Brain pericyte (primary cell): Measurements from ENCODE around the gene GPR142.
"Not testable (repeated sequence)": the region's sequence is repeated elsewhere in the genome, so short reads cannot be mapped to it uniquely, and the experiment has no call there.

Experiments used
- DNase-seq: peaks from one replicate; pipeline ENCODE4 v3.0.0-alpha.2; 2012; ENCODE audit warnings: low read depth, low spot score

Gene GPR142

DNA sequence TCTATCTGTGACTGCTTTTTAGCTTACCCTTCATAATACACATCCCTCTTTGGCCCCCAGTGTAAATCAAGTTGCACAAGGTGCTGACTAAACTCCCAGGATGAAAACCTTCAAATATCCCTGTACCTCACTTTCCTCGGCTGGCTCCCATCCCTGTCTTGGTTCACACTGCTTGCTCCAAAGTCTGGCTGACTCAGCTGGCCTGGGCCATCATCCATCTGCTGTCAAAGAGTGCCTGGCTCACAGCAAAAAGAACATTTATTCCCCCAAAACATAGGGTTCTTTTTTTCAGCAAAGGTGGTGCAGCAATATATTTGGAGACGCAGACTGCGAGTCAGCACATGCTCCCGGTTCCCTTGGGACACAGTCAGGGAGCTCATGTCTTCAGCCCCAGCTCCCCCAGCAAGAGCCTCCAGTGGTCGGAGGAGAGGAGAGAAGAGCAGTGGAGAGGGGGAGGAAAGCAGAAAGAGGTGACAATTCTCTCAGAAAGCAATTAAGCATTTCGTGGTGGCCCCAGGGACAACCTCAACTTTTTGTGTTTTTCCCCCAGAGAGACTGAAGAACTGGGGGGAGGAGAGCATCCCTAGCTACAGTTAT, 26.1 kb downstream of the GPR142 start:
- DNase-seq: no peak

DNA sequence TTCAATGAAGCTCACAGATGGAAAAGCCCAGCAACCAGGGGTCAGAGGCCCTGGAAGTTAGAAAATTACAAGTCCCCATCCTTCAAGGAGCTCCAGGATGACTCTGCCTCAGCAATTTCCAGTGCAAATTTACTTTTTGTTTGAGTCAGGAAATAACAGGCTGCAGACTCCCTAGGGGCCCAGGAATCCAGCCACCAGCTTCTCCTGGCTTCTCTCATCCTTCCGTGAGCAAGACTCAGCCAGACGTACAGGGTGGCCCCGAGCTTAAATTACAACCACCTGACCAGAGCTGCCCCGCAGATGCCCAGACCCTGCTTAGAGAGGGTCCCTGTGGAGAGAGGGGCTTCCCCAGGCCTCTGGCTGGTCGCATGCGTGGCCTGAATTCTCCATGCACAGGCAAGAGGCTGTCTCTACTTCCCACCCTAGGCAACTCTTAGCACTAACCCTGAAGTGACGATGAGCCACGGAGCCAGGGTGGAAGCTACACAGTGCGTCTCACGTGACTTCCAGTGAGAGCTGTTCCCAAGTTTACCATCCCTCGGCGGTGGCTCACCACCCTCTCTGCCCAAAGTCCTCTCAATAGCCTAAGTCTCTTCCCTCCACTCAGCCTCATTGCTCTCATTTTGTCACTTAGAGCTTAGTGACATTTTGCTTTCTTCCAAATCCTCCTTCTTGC, 27.1 kb downstream of the GPR142 start:
- no peak for DNase-seq

DNA sequence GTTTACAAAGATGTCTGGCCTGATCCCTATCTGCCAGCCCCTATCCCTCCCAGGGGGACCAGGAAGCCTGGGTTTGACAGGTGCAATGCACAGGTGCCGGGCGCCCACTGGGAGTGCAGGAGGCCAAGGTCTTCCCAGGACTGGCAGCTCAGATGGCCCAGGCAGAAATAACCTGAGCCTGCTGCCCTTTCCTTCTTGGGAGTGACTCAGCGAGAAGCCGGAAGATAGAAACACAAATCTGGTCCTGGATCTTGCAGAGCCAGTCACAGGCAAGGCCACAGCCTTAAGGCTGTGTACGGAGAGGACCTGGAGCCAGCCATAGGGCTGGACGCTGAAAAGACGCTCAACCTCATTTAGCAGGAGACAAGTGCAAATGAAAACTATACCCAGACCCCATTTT, 27.7 kb downstream of the GPR142 start:
- no peak for DNase-seq

DNA sequence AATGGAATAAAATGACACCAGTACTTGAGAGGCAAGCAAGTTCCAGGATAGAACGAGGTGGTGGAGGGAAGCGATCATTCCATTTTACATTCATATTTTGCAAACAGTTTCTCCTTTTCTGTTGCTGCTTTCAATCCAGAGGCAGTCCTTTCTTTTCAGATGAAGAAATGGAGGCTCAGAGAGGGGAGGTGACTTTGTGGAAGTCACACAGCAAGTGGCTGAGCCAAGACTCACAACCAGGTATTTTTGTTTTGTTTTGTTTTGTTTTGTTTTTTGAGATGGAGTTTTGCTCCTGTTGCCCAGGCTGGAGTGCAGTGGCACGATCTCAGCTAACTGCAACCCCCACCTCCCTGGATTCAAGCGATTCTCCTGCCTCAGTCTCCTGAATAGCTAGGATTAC, 29.3 kb downstream of the GPR142 start:
- no peak for DNase-seq

DNA sequence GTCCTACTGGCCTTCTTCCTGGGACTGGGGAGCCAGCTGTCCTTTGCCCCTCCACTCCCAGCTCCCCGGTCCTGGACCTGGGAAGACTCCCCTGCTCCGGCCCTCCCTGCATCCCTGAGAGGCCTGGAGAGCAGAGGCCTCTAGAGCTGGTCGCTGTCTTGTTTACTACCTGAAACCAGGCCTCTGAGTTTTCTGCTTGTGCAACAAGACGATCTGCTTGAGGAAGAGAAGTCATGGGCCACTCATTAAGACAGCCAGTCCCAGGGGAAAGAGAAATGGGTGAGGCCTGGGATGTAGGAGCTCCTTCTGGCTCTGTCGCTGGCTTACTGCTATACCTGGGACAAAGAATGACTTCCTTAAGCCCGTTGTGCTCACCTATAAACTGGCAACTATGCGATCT, 34.7 kb downstream of the GPR142 start:
- DNase-seq: no peak

DNA sequence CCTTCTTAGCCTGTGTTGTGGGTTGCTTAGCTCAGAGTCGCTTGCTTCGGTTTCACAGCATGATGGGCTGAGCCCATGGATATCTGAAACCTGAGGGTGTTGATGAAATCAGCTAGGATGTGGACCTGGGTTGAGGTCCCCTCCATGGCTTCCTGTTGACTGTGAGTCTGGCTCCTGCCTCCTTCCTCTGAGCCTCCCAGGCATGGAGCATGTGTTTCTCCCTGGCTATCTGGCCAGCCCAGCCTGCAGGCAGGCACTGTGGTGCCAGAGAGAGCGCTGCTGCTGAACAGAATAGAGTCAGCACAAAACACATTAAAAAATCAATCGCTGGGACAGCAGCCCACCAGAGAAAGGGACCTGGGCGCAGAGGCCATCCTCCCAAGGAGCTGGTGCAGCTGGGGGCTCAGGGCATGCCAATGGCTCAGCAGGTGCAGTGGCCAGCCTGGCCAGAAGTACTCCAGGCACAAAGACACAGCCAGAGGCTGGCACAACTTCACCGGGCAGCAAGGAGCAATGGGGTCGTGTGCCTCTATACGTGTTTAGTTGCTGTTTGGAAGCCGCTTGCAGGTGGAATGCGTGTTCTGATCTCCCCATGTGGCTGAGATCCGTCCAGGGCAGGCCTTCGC, 36.3 kb downstream of the GPR142 start:
- DNase-seq: no peak

DNA sequence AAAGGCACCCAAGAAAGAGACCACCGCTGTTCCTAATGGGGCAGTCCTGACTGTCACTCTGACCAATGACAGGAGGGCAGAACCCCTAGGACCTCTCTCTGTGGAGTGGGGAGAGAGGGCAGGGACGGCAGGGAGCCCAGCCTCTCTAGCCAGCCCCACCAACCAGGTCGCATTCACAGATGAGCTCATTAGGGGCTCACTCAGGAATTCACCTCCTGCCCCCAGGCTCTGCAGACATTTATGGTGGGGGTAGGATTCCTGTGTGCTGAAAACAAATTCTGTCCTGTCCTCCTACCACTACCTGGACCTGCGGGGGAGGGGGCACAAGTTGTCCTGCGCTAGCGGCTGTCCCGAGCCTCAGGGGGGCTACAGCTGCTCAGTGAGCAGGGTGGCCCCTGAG, 36.9 kb downstream of the GPR142 start:
- no peak for DNase-seq

DNA sequence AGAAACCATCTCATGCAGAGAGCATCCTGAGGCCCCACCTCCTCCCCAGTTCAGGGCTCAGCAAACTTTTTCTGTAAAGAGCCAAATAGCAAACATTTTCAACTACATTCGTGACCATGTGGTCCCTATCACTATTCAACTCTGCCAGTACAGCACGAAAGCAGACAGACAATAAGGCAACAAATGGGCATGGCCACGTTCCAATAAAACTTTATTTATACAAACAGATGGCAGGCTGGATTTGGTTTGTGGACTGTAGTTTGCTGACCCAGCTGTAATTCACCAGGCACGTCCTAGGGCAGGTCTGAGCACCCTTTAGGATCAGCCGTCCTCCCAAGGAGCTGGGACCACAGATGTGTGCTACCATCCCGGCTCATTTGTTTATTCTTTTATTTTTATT, 37.5 kb downstream of the GPR142 start:
- no peak for DNase-seq

DNA sequence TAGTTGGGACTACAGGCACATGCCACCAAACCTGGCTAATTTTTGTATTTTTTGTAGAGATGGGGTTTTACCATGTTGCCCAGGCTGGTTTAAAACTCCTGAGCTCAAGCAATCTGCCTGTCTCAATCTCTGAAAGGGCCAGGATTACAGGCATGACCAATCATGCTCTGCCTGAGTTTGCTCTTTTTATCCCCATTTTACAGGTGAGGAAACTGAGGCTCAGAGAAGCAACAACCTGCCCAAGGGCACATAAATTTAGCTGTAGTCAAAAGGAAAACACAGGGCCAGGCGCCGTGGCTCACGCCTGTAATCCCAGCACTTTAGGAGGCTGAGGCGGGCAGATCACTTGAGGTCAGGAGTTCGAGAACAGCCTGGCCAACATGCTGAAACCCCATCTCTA, 38.0 kb downstream of the GPR142 start:
- DNase-seq: not testable (repeated sequence)

DNA sequence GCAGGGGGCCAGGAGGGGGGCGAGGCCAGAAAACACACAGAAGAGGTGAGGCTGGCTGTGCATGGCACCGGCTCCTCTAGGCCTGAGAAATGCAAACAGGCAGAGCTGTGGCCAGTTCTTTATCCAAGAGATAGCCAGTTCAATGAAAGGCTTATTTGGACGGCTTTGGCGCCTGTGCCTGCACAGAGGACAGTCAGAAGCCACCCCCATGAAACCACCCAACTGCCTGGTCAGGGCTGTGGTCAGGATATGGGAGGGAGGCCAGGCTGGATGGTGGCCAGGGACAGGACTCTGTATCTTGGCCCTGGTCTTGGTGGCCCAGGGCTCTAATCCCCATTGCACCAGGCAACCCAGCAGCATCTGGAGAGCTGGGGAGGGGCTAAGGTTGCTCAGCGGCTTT, 40.1 kb downstream of the GPR142 start:
- DNase-seq: no peak

DNA sequence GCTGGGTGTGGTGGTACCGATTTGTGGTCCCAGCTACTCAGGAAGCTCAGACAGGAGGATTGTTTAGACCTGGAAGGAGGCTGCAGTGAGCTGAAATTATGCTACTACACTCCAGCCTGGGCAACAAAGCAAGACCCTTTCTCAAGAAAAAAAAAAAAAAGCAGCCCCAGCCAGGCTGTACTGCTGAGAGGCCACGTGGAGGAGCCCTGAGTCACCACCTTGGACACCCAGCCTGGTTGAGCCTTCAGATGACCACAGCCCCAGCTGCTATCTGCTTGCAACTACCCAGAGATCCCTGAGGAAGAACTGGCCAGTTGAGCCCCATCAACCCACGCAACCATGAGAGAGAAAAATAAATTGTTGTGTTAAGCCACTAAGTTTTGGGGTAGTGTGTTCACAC, 41.0 kb downstream of the GPR142 start:
- no peak for DNase-seq

DNA sequence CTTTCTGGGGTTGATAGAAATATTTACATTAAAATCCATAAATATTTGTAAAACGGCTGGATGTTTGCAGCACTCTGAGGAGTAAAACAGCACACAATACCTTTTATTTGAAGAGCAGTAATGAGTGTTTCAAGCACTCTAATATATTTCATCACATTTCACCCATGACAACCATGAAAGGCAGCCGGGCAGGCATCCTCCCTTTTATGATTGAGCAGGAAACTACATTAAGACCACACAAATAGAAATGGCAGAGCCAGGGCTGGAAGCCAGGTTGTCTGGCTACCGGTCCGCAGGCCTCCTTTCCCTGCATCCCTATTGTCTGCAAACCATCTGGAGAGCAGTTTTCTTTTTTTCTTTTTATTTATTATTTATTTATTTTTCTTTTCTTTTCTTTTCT, 41.5 kb downstream of the GPR142 start:
- DNase-seq: no peak

DNA sequence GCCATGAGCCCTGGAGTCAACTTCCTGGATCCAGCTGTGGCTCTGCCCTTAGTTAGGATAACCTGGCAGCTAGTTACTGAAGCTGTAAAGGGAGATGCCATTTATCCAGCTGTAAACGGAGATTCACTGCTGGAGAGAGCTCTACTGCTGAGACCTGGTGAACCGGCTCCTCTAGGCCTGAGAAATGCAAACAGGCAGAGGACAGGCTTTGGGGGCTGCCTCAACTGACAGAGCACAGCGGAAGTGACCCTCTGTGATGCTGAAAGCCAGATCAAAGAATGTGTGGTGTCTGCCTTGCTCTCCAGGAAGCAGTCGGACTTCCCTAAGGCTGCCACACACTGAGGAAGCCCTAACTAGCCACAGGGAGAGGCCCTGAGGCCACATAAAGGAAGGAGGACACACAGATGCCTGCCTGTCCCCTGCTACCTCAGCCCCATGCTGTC, 42.7 kb downstream of the GPR142 start:
- DNase-seq: no peak

DNA sequence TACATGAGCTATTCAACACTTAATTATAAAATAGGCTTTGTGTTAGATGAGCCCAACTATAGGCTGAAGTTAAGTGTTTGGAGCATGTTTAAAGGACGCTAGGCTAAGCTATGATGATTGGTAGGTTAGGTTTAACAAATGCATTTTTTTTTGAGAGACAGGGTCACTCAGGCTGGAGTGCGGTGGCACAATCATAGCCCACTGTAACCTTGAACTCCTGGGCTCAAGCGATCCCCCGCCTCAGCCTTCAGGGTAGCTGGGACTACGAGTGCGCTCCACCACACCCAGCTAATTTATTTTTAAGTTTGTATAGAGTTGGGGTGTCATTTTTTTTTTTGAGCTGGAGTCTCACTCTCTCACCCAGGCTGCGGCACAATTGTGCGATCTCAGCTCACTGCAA, 45.3 kb downstream of the GPR142 start:
- DNase-seq: no peak

DNA sequence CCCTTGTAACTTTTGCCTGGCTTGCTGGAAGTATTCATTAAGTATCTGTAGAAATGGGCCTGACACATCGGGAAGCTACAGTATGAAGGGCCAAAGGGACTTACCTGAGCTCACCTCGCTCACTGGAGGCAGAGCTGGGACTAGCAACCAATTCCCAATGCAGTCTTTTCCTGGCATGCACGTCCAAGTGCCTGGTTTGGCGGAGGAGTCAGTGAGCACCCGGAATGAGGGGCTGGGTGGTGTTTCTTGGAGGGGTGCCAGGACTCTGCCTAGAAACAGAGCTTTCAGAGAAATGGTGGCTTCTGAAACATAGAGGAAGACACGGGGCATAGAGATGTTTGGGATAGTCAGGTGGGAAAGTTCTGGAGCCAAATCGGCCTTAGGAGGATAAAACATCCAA, 46.2 kb downstream of the GPR142 start:
- DNase-seq: no peak

DNA sequence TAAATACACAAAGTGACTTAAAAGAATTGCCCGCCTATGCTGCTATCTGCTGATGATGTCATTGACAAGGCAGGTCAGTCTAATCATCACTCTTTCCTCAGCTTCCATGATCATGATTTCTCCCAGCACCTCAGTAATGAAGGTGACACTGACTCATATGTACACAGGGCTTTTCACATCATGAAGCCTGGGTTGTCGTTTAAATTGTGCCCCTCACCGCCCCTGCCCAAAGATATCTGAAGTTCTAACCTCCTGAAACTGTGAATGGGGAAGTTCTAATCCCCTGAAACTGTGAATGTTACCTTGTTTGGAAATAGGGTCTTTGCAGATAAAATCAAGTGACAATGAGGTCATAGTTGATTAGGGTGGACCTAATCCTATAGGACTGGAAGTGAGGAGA, 47.2 kb downstream of the GPR142 start:
- DNase-seq: no peak

DNA sequence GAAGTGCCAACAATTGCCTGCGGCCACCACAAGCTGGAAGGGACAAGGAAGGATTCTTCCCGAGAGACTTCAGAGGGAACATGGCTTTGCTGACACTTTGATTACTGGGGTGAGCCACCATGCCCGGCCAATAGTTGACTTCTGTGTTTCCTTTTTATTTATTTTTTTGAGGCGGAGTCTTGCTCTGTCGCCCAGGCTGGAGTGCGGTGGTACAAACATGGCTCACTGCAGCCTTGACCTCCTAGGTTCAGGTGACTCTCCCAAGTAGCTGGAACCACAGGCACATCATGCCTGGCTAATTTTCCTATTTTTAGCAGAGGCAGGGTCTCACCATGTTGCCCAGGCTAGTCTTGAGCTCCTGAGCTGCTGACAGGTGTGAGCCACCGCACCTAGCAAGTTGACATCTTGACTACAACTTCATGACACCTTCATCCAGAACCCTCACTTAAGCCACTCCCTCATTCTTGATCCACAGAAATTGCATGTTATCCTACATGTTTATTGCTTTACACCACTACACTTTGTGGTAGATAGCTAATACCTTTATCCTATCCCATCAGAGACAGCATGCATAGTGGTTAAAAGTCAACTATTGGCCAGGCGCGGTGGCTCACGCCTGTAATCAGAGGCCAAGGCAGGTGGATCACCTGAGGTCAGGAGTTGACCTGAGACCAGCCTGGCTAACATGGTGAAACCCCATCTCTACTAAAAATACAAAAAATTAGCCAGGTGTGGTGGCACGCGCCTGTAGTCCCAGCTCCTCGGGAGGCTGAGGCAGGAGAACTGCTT, 48.5 kb downstream of the GPR142 start:
- no peak for DNase-seq

DNA sequence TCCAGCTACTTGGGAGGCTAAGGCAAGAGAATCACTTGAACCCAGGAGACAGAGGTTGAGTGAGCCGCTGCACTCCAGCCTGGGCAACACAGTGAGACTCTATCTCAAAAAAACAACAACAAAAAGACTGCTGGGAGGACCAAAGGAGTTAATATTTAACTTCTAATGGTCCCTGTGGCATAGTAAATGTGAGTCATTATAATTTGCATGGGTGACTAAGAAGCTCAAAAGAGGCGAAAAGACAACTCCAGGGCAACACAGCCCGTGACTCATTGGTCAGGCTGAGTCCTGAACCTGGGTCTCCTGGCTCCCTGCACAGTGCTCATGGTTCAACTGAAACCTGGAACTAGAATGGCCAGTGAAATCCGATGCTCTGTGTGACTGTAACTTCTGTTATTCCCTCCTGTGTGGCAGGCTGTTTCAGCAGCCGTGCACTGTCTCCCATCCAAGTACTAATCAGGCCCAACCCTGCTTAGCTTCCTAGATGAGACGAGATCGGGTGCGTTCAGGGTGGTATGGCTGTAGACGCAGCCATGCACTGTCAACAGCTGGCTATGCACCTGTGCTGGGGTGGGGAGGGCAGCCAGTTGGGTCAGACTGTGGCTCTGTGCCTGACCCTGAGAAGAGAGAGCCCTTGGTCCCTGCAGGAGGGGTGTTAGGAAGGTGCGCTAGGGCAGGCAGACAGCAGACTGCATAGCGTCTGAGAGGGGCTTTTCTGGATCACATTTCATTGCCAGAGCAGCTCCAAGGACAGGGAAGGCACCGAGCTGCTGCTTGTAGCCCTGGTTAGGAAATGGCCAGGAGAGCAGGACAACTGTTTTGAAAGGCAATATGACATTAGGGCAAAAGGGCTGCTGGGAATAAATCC, 50.1 kb downstream of the GPR142 start:
- DNase-seq: no peak

DNA sequence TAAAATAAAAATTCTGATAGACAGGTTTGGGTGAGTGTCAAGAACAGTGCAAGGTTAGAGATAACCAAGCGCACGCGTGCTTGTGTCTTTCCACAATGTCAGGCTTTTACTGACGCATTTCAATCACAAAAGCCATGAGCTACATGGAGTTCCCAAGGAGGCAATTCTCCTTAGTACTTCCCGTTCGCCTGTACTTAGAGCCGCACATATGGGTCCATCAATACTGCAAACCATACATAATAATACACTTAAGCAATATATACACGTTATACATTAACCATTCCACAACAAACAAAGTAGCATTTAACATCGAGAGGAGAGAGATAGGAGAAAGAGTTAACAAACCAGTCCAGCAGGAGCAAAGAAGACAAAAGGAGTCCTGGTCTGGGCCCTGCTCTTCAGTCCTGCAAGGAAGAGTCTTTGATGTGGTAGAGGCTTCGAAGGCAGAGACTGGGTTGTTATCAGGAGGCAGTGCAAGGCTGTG, 52.7 kb downstream of the GPR142 start:
- DNase-seq: no peak
